AG08395 (cell line): ENCODE measurements around the gene PRAC1.
A peak's percentile ranks its signal among the peaks of the same experiment; 100 is the strongest.

Source experiments
- DNase-seq: peaks from one replicate; pipeline ENCODE4 v3.0.0; 2012; ENCODE audit warnings: mixed read lengths, low spot score

PRAC1 gene

DNA sequence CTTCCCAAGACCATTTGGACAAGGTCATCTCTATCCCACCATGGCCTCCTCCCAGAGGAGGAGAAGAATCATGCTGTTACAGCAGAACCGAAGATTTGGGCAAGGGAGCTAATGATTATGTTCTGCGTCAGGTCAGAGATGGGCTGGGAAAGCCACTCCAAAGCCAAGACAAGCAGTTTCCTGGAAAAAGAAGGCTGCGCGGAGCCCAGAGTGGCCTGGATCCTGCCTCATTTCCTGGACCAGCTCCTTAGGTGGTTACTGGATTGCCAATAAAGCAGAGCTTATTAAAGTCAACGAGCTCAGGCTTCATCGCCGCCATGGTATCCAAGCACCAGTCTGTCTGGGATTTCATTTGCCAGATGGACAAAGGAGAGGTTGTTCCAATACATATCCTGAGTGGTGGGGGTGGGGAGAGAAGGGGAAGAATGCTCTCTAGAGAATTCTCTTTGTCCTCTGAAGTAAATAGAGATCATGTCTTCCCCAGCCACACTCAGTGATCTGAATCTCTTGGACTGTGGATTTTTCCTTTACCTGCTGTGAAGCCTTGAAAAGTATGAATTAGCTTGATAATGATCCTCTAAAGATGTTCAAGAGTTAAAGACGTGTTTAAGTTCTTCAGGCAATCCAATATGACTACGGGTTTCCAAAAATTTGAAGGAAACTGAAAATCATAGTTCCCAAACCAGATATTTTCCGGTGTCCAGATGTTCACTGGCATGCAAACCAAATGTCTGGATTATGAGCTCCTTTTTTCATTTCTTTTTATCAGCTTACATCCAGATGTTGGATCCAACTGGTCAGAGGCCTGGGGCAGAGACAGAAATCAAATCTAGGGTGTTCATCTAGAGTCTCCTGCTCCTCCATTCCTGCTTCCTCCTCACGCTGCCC, 17.7 kb downstream of the PRAC1 start:
- no peak for DNase-seq

GRCh38 chr17:48701864-48702532, 20.3 kb downstream of the PRAC1 start:
- DNase-seq: no peak

DNA sequence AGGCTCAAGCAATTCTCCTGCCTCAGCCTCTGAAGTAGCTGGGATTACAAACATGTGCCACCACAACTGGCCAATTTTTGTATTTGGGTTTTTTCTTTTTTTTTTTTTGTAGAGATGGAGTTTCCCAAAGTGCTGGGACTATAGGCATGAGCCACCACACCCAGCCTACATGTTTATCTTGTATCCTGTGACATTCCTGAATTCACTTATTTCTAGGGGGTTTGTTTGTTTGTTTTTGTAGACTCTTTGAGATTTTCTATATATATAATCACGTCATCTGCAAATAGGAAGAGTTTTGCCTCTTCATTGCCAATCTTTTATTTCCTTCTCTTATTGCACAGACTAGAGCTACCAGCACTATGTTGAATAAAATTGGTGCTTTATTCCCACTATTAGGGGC, 29.1 kb downstream of the PRAC1 start:
- DNase-seq: no peak

- DNase-seq: no peak
Measured at GRCh38 chr17:48692049-48692448, 30.3 kb downstream of the PRAC1 start.

DNA sequence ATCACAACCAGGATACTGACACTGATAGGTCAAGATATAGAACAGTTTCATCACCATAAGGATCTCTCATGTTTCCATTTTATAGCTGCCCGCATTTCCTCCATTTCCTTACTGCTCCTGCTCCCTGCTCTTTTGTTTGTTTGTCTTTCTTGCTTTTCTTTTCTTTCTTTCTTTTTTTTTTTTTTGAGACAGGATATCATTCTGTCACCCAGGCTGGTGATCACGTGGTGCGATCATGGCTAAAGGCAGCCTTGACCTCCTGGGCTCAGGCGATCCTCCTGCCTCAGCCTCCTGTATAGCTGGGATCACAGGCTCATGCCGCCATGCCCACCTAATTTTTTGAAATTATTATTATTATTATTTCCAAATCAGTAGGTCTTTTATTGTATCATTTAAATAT, 31.7 kb downstream of the PRAC1 start:
- no peak for DNase-seq

DNA sequence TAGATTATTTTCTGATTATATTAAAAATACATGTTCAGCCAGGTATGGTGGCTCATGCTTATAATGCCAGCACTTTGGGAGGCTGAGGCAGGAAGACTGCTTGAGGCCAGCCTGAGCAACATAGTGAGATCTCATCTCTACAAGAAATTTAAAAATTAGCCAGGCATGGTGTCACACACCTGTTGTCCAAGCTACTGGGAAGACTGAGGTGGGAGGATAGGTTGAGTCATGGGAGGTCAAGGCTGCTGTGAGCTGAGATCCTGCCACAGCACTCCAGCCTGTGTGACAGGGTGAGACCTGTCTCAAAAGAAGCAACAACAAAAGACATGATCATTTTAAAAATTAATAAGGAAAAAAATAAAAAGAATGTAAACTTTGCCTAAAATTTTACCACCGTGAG, 40.7 kb downstream of the PRAC1 start:
- no peak for DNase-seq

- DNase-seq: no peak
Measured at GRCh38 chr17:48679385-48680096, 42.8 kb downstream of the PRAC1 start.

- peak; percentile 78 for DNase-seq
Measured at GRCh38 chr17:48678141-48678971, 44.0 kb downstream of the PRAC1 start.

- DNase-seq: no peak
Measured at GRCh38 chr17:48676963-48677558, 45.3 kb downstream of the PRAC1 start.

DNA sequence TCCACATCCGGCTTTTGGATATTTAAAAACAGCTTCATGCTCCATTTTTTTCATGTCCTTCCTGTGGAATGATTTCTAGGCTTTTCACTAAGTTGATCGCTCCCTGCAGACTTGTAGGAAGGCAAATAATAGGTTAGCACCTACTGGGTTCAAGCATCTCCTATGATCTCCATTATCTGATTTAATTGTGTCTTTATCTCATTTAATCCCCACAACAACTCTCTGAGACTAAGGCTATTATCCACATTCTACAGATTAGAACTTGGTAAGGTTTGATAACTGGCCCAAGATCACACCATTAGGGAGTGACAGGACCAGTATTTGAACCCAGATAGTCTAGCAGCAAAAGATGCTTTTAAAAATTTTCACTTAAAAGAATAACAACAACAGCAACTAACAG, 50.0 kb downstream of the PRAC1 start:
- no peak for DNase-seq
